GM21381 (cell line): ENCODE results near the gene TPM2.

Source experiments
- ATAC-seq: cut with Tn5 transposase; IDR thresholded peaks from one replicate; pipeline ENCODE4 v1.9.1; 2021; ENCODE audit warnings: mild to moderate bottlenecking, moderate library complexity; ENCODE audit not compliant: unreplicated experiment

TPM2 gene

DNA sequence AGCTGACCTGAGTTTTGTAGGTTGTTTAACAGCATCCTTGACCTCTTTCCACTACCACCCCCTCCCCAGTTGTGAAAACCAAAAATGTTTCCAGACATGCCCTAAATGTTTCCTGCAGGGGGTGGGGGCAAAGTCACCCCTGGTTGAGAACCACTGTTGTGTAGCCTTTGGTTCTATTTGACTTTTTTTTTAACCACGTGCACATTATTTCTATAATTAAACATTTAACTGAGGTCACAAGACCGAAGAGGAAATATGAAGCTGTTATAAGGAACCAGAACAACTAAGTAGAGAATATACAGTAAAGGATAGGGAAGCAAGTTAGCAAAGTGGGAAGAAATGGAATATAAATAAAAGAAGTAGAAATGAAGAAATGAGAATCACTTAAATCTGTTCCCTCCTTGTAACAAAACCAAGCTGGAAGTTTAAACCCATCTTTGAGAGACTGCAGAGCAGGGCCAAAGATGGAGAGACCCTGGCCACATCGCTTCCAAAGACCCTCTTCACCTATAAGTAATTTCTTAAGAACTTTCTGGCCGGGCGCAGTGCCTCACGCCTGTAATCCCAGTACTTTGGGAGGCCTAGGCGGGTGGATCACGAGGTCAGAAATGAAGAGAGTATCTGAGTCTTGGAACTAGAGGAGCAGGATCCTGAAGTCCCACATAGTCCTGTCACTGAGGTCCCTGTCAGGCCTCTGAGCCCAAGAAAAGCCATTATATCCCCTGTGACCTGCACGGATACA lies 53.4 kb downstream of the TPM2 start:
- ATAC-seq, result no peak

DNA sequence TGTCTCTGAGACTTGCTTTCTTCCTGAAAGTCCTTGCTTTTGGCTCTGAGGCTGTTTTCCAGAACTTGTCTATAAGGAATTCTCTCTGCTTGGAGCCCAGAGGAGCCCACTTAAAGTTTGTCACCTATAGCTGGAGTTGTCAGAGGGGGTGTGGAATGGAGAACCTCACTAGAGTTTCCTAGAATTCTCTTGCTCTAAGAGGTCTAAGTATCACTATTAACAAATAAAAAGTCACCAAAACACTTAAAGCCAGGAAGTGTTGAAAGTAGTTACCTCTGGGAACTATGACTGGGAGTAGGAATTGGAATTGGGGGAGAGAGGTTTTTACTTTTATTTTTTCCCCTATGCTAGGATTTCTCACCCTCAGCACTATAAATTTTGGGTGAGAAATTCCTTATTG lies 54.0 kb downstream of the TPM2 start:
- no peak for ATAC-seq
